ENCODE measurements around the gene FTO.
"Not testable (repeated sequence)": the region's sequence is repeated elsewhere in the genome, so short reads cannot be mapped to it uniquely, and the experiment has no call there.

FTO gene

DNA sequence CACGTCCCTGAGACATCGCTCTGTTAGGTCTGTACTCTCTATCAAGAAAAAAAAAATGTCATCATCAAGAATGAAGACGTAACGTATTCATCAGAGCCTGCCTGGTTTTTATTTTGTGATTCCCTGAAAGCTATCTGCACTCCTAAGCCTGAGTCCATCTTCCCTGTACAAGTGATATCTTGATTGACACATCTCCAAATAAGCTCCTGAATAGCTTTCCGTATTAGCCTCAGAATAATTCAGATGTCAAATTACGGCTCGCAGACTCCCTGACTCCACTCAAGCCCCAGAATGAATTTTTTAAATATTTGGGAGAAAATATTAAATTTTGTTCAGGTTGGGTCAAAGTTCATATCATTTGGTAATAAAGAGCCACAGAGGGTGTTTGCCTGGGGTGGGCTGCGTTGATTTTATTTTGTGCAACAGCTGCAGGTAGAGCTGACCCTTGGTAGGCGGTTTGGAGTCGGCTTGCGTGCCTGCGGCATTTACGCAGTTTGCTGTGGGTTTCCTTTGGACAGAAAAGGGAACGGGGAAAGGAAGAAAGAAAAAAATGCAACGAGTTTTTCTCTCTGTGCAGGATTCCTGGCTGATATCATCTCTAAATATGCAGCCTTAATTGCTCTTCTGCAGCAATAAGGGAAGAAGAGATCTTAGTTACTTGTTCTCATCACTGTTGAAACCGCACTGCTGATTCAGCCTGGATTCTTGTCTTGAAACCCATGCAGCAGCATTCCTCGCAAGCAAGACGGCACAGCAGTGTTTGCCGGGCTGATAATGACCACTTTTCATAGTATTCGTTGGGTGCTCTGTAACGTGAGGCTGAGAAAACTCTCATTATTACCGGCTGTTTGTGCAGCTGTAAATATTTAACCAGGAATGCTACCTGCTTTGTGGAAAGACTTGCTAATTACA is 467.9 kb downstream of the FTO start:
- no peak for DNase-seq

DNA sequence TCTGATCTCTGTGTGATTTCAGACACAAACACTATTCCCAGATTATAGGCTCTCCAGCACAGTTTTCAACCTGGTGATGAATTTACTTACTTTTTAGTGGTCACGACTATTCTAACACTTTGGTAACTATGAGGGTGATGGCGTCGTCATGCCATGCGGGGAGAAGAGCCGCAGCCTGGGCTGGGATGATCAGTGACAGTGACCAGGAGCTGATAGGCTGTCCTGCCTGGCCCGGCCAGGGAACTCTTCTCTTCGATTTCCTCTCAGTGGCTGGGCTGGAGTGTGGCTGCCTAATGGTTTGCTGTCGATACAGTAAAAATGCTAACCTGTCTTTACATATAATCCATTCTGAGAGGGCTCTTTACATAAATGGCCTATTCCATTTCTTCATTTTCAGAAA is 469.5 kb downstream of the FTO start:
- no peak for DNase-seq

DNA sequence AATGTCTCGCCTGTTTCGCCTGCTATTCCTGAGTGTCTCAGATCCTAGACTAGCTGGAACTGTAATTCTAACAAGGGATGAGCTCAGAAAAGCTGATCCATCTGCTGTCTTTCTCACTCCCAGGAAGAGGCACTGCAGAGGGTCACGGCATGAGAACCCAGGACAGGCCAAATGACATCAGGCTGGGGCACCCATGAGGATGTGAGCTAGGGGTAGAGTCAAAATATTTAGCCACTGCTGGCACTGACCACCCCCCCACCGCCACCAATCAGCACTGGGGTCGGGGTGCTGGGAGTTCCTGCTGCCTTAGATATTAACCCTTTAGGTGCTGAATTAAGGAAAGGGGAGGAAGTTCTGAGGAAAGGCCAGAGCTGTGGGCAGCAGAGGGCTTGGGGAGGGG is 470.2 kb downstream of the FTO start:
- DNase-seq = no peak

DNA sequence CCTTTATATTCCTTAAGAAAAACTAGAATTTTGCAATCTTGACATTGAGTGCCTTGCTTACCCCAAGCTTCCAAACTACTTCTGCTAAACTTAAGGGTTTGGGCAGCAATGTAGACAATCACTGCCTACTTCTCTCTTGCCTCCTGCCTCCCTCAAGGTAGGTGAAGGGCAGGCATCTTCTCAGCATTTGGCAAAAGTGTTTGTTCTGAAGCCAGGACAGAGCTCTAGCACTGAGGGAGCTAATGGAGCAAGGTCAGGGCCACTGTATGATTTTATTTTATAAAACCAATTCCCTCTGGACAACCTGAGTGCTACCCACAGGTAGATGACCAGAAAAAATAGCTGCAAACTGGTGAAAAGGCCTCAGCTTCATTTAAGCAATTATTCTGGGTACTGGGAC is 470.8 kb downstream of the FTO start:
- no peak for DNase-seq

DNA sequence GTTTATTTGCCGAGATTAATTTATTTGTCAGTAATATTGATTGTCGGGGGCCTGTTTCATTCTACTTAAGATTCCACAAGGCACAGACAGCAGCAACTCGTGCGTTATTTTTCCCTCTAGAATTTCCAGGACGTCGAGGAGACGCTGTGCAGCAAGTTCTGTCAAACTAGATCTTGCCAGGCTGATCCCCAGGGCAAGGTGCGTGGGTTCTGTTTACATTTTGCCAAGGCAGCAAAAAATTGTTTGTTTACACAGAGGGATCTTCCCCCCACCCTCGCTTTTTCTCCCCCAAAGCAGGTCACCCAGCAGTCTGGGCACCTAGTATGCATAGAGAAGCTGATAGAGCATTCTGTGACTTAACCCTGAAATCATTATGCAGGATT is 471.2 kb downstream of the FTO start:
- no peak for DNase-seq

DNA sequence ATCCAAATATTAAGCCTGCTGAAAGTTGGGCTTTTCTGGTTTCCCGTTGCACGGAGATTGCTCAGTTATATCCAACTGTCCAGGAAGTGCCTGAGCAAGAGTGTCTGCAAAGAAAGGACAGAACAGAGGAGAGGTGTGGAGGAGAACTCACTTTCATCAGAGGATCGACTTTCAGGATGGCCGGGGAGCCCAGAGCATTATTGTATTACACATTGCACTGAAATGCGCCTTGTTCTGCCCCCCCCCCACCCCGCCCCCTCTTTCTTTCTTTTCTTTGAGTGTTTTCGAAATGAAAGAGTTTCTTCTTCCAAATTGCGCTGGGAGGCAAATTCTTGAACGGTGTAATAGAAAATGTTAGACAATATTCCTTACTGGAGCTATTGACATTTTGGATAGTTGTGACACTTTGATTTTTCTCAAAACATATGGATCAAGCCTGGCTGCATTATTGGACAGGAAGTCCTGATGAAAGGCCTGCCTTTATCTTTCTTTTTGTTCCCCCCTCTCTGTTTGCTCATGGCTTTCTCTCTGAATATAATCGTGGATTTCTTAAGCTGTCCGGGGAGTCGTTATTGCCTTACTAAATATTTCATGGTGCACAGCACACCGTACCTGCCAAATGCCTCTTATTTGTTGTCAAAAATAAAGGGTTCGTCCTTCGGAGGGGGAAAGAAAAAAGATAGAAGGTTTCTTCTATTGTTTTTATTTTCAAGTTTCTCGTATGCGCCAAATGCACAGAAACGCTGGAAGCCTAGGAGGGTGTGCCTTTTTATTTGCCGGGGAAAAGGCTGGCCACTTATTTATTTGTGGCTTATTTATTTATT is 471.8 kb downstream of the FTO start:
- no peak for DNase-seq

DNA sequence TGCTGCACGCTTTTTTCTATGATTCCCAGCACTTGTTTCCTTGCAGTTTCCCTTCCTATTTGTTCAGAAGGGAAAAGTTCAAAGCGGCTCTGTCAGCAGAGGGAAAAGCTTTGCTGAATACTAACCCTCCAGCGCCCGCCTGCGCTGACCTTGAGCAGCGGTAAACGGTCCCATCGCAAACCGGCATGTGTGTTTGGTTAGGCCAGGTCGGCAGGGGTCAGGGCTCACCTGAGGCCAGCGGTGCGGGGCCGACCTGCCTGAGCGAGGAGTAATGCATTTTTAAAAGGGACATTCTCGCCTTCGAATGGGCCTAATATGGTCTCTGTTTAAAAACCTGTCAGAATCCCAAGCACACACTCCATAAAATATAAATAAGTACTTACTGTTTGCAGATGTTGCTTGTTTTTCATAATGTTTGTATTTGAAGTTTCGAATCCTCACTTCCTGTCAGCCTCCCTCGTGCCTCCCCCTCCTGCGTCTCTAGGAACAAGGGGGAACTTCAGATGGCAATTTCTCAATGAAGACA is 472.5 kb downstream of the FTO start:
- no peak for DNase-seq

DNA sequence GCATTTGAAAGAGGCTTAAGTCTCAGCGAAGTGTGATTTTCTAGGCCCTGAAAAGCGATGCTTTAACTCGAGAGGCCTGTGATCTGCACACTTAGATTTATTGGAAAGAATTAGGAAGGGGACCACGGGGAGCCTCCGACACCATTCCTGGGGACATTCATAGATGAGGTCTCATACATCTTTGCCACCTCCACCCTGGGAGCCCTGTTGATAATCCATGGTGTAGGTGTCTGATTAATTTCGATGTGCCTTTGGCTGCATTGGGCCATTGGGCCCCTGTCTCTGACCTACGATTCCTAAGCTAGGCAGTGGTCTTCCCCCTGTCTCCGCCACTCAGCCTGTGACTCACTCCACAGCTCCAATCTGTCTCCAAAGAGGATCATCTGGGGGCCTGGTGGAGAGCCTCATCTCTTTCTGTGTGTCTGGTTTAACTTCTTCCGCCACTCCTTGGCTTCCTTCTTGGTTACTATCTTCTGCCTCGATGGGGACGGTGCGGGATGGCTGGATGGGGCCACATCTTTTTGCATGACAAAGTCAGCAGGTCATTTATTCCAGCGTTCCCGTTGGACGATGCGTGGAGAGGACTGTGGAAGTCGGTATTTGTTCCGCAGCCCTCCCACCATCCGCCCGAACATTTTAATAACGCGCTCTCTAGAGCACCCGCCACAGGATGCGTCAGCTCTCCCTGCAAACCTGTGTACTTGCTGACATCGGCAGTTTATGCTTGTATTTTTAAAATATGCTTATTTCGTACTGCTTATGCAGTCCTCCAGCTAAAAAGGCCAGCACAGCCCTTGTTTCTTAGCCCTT is 473.3 kb downstream of the FTO start:
- DNase-seq = no peak

DNA sequence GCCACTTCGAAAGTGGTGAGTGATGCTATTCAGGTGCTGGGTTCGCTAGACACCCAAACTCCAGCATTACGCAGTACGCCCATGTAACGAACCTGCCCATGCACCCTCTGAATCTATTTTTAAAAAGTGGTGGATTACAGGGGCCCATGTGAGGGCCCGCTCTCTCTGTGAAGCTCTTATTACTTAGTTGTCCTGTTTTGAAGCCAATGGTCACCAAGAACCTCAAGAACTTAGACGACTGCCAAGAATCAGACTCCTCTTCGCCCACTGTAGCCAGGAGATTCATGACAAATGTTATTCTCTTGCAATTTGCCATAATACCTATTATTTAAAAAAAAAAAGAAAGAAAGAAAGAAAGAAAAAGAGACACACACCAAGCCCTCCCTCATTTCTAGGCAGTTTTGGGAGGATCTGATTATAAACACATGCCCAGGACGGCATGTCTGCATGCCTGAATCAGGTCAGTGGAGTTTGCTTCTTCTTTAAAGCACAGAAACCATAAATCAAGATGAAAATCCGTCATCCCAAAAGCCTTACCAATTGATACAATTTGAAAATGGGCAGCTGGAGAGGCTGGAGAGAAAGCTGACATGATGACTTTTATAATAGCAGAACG is 474.0 kb downstream of the FTO start:
- no peak for DNase-seq

DNA sequence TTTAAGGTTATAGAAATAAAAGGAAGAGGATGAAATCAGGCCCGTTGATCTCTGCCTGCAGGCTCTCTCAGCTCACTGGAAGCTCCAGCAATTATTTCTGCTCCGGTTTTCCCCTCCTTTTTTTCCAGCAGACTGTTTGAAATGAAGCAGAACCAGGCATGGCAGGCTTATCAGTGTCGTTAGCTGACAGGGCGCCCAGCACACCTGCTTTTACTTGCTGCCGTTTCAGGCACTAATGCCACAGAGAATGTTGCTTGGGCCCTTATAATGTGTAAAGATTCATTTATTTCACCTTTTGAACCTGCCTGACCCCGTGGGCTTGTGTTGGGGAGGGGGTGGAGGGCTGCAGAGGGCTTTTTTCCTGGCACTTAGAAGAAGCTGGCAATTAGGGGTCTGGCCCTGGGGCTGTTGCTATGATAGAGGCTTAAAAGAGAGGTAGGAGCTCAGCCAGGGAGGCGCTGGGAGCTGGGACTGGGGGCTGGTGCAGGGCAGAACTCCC is 474.6 kb downstream of the FTO start:
- no peak for DNase-seq

DNA sequence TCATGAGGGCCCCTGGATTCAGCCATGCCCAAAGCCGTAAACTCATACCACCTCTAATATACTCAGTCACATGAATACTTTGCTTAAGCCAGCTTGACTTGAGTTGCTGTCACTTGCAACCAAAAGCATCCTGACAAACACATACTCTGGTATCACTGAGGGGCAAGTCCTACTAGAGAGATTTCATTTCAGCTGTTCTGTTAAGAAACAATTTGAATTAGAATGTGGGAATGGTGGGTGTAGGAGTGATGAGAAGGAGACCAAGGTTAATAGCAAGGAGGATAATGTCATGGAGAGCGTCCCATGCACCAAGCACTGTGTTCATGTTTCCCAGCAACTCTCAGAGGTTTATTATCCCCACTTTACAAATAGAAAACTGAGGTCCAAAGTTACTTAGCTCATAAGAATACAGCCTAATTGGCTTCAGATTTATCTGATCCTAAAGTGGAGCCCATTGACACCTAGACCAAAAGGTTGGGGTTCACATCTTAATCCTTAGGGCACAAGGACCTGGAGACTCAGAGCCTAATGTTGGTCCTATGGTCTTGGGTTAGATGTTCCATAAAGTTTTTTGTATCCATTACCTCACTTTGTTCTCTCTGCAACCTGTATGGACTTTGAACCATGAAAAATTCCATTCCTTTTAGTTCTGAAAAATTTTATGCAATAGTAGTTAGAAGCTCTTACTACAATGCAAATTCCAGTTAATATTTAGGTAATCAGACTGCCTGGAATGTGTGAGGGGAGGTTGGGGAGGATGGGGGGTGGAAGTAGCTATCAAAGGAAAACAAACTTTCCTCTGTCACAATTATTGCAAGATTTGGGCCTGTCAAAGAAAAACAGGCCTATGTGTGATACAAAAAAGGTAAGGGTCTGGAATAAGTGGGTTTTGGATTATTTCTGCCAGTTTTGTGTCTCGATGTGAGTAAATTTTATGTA is 476.7 kb downstream of the FTO start:
- DNase-seq = no peak

DNA sequence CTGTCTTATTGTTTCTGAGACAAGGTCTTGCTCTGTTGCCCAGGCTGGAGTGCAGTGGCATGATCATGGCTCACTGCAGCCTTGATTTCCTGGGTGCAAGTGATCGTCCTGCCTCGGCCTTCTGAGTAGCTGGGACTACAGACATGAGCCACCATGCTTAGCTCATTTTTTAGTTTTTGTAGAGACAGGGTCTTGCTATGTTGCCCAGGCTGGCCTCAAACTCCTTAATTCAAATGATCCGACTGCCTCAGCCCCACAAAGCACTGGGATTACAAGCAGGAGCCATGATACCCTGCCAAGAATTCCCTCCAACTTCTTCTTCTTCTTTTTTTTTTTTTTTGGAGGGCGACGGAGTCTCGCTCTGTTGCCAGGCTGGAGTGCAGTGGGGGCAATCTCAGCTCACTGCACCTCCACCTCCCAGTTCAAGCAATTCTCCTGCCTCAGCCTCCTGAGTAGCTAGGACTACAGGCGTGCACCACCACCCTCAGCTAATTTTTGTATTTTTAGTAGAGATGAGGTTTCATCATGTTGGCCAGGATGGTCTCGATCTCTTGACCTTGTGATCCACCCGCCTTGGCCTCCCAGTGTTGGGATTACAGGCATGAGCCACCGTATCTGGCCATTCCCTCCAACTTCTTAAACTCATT is 477.9 kb downstream of the FTO start:
- DNase-seq = not testable (repeated sequence)

DNA sequence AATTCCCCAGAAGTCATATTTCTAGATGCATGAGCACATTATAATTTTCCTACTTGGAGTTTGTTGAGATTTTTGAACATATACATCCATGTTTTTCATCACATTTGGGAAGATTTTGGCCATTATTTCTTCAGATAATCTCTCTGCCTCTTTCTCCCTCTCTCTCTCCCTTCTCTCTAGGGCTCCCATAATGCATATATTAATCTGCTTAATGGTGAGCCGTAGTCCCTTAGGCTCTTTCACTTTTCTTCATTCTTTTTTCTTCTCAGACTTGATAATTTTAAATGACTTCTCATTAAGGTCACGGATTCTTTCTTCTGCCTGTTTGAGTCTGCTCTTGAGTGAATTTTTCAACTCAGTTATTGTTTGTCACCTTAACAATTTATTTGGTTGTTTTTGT is 481.1 kb downstream of the FTO start:
- no peak for DNase-seq

DNA sequence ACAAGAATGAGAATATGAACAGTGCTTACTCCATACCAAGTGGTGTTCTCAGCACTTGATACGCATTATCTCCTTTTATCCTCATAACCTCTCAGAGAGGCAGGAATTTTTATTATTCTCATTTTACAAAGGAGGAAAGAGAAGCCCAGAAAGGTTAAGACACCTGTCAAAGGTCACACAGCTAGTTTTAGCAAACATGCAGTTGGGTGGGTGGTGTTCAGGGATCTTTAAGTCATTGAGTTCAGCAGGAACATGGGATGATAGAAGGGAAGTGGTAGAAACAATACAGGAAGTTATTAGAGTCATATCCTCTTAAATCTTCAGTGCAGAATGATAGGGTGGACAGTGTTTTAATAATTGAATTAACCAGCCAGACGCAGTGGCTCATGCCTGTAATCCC is 487.2 kb downstream of the FTO start:
- no peak for DNase-seq

DNA sequence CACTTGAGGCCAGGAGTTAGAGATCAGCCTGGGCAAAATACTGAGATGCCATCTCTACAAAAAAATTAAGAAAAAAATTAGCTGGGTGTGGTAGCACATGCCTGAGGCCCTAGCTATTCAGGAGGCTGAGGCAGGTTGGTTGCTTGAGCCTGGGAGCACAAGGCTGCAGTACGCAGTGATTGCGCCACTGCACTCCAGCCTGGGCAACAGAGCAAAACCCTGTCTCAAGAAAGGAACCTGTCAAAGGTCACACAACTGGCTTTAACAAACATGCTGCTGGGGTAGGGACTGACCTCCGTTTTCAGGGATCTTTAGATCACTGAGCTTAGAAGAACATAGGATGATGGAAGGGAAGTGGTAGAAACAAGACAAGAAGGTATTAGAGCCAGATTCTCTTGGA is 487.6 kb downstream of the FTO start:
- no peak for DNase-seq

DNA sequence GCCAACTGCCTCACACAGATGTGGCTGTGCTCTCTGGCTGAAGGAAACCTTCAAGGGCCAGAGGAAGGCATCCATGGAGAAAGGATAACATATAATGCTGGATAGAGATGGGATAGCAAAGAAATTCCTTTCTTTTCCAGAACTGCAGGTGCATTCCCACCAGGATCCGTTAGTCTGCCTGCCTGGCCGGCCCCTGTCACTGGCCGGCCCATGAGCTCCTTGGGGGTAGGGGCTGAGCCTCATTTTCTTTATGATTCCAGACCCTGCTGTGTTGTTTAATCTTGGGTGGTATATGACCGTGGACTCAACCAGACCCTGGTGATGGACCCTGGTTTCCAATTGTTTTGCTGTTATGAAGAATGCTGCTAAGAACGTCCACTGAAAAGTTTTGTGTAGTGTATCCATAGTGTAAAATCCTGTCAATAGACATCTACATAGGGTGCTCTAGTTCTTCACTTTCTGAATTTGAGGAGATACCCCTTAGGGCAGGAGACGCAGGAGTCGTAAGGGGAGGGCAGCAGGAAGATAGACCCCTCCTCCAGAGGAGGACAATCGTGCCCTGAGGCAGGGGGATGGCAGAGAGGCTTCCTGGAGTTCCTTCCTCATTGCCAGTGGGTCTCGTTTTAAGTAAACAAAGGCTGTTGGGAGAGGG is 489.2 kb downstream of the FTO start:
- no peak for DNase-seq

DNA sequence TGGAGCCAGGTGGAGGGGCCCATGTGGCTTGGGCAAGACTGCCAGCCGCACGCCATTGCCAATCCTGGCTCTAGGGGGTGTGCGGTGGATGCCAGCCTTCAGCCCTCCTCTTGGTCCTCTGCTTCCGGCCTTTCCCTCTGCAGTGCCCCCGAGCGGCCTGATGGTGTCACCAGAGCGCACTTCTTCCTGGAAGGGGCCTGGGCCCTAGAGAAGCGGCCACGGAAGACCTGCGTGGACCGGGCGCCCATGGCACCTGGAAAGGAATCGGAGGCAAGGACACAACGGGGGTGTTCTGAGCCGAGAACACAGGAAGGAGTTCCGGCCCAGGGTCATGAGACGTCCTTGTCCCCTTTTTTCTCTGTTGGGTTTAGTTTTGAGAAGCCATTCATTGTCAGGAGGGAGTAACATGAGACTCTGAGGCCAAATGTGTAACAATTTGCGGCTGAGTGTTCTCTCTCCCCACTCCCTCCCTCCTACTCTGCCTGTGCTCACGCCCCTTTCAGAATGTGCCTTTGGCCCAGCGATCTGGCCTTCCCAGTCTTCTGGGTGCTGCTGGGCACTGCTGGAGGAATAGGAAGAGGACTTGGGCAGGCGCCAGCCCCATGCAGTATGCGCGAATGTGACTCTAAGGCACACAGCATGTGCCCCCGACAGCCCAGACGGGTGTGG is 489.8 kb downstream of the FTO start:
- peak in 1 of 2 donors; percentile 54 for DNase-seq

DNA sequence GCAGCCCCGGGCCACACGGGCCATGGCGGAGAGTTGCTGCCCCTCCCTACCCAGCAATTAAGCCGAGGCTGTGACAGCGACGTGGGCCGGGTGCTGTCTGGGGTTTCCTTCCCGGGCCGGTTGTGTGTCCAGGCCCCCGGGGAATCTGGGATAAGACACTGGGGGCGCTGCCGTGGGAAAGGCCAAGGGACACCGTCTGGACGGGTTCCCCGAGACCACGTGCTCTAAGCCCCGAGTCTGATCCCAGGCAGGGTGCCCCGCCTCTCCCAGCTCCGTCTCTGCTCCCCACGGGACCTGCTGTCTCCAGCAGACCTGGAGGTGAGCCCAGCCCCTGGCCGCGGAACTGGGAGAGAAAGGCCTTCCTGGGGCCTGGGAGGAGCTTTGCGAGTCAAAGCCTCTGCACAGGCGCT is 490.4 kb downstream of the FTO start:
- no peak for DNase-seq

DNA sequence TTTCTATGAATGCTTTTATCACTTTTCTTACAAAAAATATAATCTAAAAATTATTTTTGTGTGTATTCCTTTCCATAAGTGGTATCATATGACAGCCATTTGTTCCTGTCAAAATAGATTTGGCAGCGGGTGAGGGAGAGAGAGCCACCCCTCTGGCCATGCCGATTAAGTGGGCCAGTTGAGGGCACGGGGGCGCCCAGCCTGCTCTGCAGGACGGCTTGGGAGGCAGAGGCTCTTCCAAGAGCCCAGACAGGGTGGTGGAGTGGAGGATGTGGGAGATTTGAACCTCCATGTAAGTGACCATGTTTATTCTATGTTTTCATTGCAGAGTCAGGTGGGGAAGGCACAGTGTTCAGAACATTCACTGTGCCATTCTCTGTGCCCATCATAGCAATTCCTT is 493.8 kb downstream of the FTO start:
- no peak for DNase-seq
